ENCODE data around the gene SHPK.
A peak's percentile ranks its signal among the peaks of the same experiment; 100 is the strongest.

Gene SHPK

GRCh38 chr17:3636154-3636907, at the start of gene SHPK, which contains the start of gene CTNS:
TSS of gene SHPK (minus strand) at chr17:3636250. CDS start at chr17:3636219, 31 bp downstream.
TSS of gene CTNS (plus strand) at chr17:3636760. CDS start at chr17:3640207, 3,447 bp downstream.
- peak; percentile 92 for DNase-seq (ENCODE audit: low read depth)

GRCh38 chr17:3685174-3685573, 49.1 kb upstream of the SHPK start:
- DNase-seq (ENCODE audit: low read depth), result no peak

GRCh38 chr17:3683054-3683511, 47.0 kb upstream of the SHPK start:
- DNase-seq (ENCODE audit: low read depth), result peak; percentile 16

GRCh38 chr17:3682033-3682432, 46.0 kb upstream of the SHPK start:
- DNase-seq (ENCODE audit: low read depth), result no peak

- DNase-seq (ENCODE audit: low read depth), result no peak
Observed at GRCh38 chr17:3681565-3681964, 45.5 kb upstream of the SHPK start.

- no peak for DNase-seq (ENCODE audit: low read depth)
Observed at GRCh38 chr17:3681057-3681456, 45.0 kb upstream of the SHPK start.

GRCh38 chr17:3679531-3680126, 43.6 kb upstream of the SHPK start:
- no peak for DNase-seq (ENCODE audit: low read depth)

- no peak for DNase-seq (ENCODE audit: low read depth)
Observed at GRCh38 chr17:3678821-3679530, 42.9 kb upstream of the SHPK start.

GRCh38 chr17:3678095-3678820, 42.2 kb upstream of the SHPK start:
- no peak for DNase-seq (ENCODE audit: low read depth)

- no peak for DNase-seq (ENCODE audit: low read depth)
Observed at GRCh38 chr17:3675886-3676285, 39.8 kb upstream of the SHPK start.

- DNase-seq (ENCODE audit: low read depth), result no peak
Observed at GRCh38 chr17:3672571-3672970, 36.5 kb upstream of the SHPK start.

GRCh38 chr17:3669548-3669947, 33.5 kb upstream of the SHPK start:
- DNase-seq (ENCODE audit: low read depth), result no peak

- no peak for DNase-seq (ENCODE audit: low read depth)
Observed at GRCh38 chr17:3669085-3669347, 33.0 kb upstream of the SHPK start.

- DNase-seq (ENCODE audit: low read depth), result peak; percentile 95
Observed at GRCh38 chr17:3668279-3669084, 32.4 kb upstream of the SHPK start, which contains the start of the genes EMC6 and TAX1BP3. TSS of gene EMC6 (plus strand) at chr17:3668812. CDS start at chr17:3669147, 335 bp downstream. TSS of gene TAX1BP3 (minus strand) at chr17:3668578. CDS start at chr17:3668526, 52 bp downstream.

- peak; percentile 13 for DNase-seq (ENCODE audit: low read depth)
Observed at GRCh38 chr17:3667366-3668278, 31.6 kb upstream of the SHPK start.

- DNase-seq (ENCODE audit: low read depth), result no peak
Observed at GRCh38 chr17:3666516-3666915, 30.5 kb upstream of the SHPK start.

- DNase-seq (ENCODE audit: low read depth), result no peak
Observed at GRCh38 chr17:3665834-3666233, 29.8 kb upstream of the SHPK start.

GRCh38 chr17:3663102-3664011, 27.3 kb upstream of the SHPK start:
- DNase-seq (ENCODE audit: low read depth), result no peak

- DNase-seq (ENCODE audit: low read depth), result no peak
Observed at GRCh38 chr17:3660311-3660891, 24.4 kb upstream of the SHPK start.

Measured in T-helper 22 cell (primary cell).